H1 (cell line): ENCODE measurements around the gene SRSF9. TPM values are rescaled to one million over a fixed set of nuclear protein-coding genes. Genes with fewer than 3 reads are reported as not detected.

Source experiments
- BCL11A ChIP-seq, 2 experiments: IDR thresholded peaks; one replicate each; pipeline ENCODE4 v1.6.1; 2011; ENCODE audit warnings: low read depth in 2 of 2, low read length in 2 of 2, mild to moderate bottlenecking in 2 of 2
- BRCA1 ChIP-seq: IDR thresholded peaks from 2 replicates; pipeline ENCODE4 v1.6.1; 2012; ENCODE audit warnings: low read depth, low read length, improper control_type of control experiment
- CBX8 ChIP-seq: fragments of 300-800, 300-1000 bp; sonication (generic); IDR thresholded peaks from 2 replicates; pipeline ENCODE4 v1.7.1; 2016; ENCODE audit warnings: low read depth, low read length, borderline replicate concordance
- CHD1 ChIP-seq: IDR thresholded peaks from 2 replicates; pipeline ENCODE4 v1.6.1; 2012; ENCODE audit warnings: low read depth, low read length, improper control_type of control experiment
- CHD7 ChIP-seq: fragments of 300-600 bp; sonication (generic); IDR thresholded peaks from 2 replicates; pipeline ENCODE4 v1.7.1; 2012; ENCODE audit warnings: low read length, moderate library complexity, mild to moderate bottlenecking, inconsistent platforms; ENCODE audit not compliant: insufficient replicate concordance
- EGR1 ChIP-seq: IDR thresholded peaks from 2 replicates; pipeline ENCODE4 v1.6.1; 2011; ENCODE audit warnings: low read depth, low read length, borderline replicate concordance
- RAD21 ChIP-seq, 2 experiments: IDR thresholded peaks in 1 of 2; conservative IDR thresholded peaks in 1 of 2; 2 replicates each; pipeline ENCODE4 v1.6.1; 2011; ENCODE audit warnings: low read depth in 2 of 2, low read length in 2 of 2, improper control_type of control experiment in 1 of 2, inconsistent platforms in 1 of 2, mild to moderate bottlenecking in 1 of 2, moderate library complexity in 1 of 2
- RFX5 ChIP-seq: IDR thresholded peaks from 2 replicates; pipeline ENCODE4 v1.6.1; 2011; ENCODE audit warnings: low read depth, low read length, improper control_type of control experiment, borderline replicate concordance
- SUZ12 ChIP-seq: fragments of 200-600 bp; sonication (generic); IDR thresholded peaks from 2 replicates; pipeline ENCODE4 v1.6.1; 2012; ENCODE audit warnings: mild to moderate bottlenecking, inconsistent platforms, low read length, moderate library complexity, mixed read lengths
- ZNF274 ChIP-seq: IDR thresholded peaks from 2 replicates; pipeline ENCODE4 v1.7.0; 2012; ENCODE audit warnings: low read length, borderline replicate concordance; ENCODE audit errors: extremely low read depth
- polyA plus RNA-seq, 7 experiments: library from polyadenylated mRNA; depleted of rRNA in 3 of 7; stranded (reverse) in 5 of 7; unstranded in 2 of 7; fragments of >200 nt in 5 of 7; fragments of 200-250 nt in 2 of 7; gene quantifications; 1 replicate in 5 of 7; 2 replicates in 1 of 7; 4 replicates in 1 of 7; pipeline versions ENCODE4 v1.2.1 to v1.2.3, GENCODE V29; 2011 to 2013; ENCODE audit warnings: missing spikeins in 2 of 7, mixed read lengths in 2 of 7
- total RNA-seq: library from RNA; stranded (reverse); fragmentation: NEBNext Ultra II Directional; extraction: Animal tissue kit (Norgen Biotek cat#: 25700); gene quantifications from 2 replicates; pipeline ENCODE4 v1.2.1, GENCODE V29; 2021

Gene SRSF9
- total and polyA plus RNA-seq, 2 of the 8 experiments (the other 6 are each of a cell fraction or from before 2014, with no cell fraction given): 172 to 304 TPM

GRCh38 chr12:120480211-120480610, 10.7 kb upstream of the SRSF9 start (continued):
- TF ChIP-seq CHD7 (no peak), SUZ12 (no peak), RFX5 (no peak), ZNF274 (no peak), EGR1 (no peak), BRCA1 (no peak), CBX8 (no peak), CHD1 (no peak), RAD21 (IDR thresholded peaks at IDR 0.05 in 1 of 2, conservative IDR thresholded peaks at IDR 0.05 in 1 of 2; ENCODE audit: low read depth in 2 of 2, low read length in 2 of 2) (no peak), BCL11A (IDR thresholded peaks at IDR 0.05; ENCODE audit: low read depth in 2 of 2, low read length in 2 of 2) (no peak)
